ENCODE data around the gene CLEC1B. TPM values are rescaled to one million over a fixed set of nuclear protein-coding genes. Genes with fewer than 3 reads are reported as not detected.
"Not testable (repeated sequence)": the region's sequence is repeated elsewhere in the genome, so short reads cannot be mapped to it uniquely, and the experiment has no call there.

CLEC1B gene
- total RNA-seq, 1 donor from 2014 or later, result not detected

- Mint-ChIP-seq H3K27ac (no peak overlapping the region), H3K27me3 (no peaks in the 10 kb centered on the region), H3K4me1 (ENCODE audit: low read depth) (peaks cover 8% of the 10 kb centered on the region), H3K4me3 (ENCODE audit: low read depth) (no peak overlapping the region), H3K36me3 (ENCODE audit: insufficient read depth) (no peaks in the 10 kb centered on the region), H3K9me3 (ENCODE audit: low read depth) (no peaks in the 10 kb centered on the region)
- TF ChIP-seq CTCF (IDR thresholded peaks at IDR 0.05; ENCODE audit: unreplicated experiment), result no peak
- DNase-seq (ENCODE audit: low spot score, unreplicated experiment), result no peak
Observed at GRCh38 chr12:9961106-9961505, 37.8 kb downstream of the CLEC1B start.

GRCh38 chr12:9960590-9960989 lies 38.3 kb downstream of the CLEC1B start:
- H3K27me3 Mint-ChIP-seq, result no peaks in the 10 kb centered on the region
- no peaks in the 10 kb centered on the region for H3K9me3 Mint-ChIP-seq (ENCODE audit: low read depth)
- H3K27ac Mint-ChIP-seq, result no peak overlapping the region
- H3K4me3 Mint-ChIP-seq (ENCODE audit: low read depth), result no peak overlapping the region
- no peak for TF ChIP-seq CTCF (IDR thresholded peaks at IDR 0.05; ENCODE audit: unreplicated experiment)
- no peaks in the 10 kb centered on the region for H3K36me3 Mint-ChIP-seq (ENCODE audit: insufficient read depth)
- DNase-seq (ENCODE audit: low spot score, unreplicated experiment), result no peak
- H3K4me1 Mint-ChIP-seq (ENCODE audit: low read depth), result peaks cover 8% of the 10 kb centered on the region

- Mint-ChIP-seq H3K36me3 (ENCODE audit: insufficient read depth) (no peaks in the 10 kb centered on the region), H3K27ac (no peak overlapping the region), H3K27me3 (no peaks in the 10 kb centered on the region), H3K4me1 (ENCODE audit: low read depth) (peaks cover 8% of the 10 kb centered on the region), H3K9me3 (ENCODE audit: low read depth) (no peaks in the 10 kb centered on the region), H3K4me3 (ENCODE audit: low read depth) (no peak overlapping the region)
- TF ChIP-seq CTCF (IDR thresholded peaks at IDR 0.05; ENCODE audit: unreplicated experiment), result no peak
- no peak for DNase-seq (ENCODE audit: low spot score, unreplicated experiment)
Observed at GRCh38 chr12:9957834-9958233, 41.1 kb downstream of the CLEC1B start.

- not testable (repeated sequence) for H3K36me3 Mint-ChIP-seq (ENCODE audit: insufficient read depth); H3K27ac Mint-ChIP-seq; H3K4me3 Mint-ChIP-seq (ENCODE audit: low read depth); H3K27me3 Mint-ChIP-seq; H3K9me3 Mint-ChIP-seq (ENCODE audit: low read depth); H3K4me1 Mint-ChIP-seq (ENCODE audit: low read depth); DNase-seq (ENCODE audit: low spot score, unreplicated experiment)
Observed at GRCh38 chr12:9952954-9953729, 45.8 kb downstream of the CLEC1B start.

GRCh38 chr12:9951026-9951675 lies 47.8 kb downstream of the CLEC1B start:
- Mint-ChIP-seq H3K4me1 (ENCODE audit: low read depth) (no peaks in the 10 kb centered on the region), H3K27ac (no peak overlapping the region), H3K36me3 (ENCODE audit: insufficient read depth) (no peaks in the 10 kb centered on the region), H3K9me3 (ENCODE audit: low read depth) (no peaks in the 10 kb centered on the region), H3K4me3 (ENCODE audit: low read depth) (no peak overlapping the region), H3K27me3 (no peaks in the 10 kb centered on the region)
- DNase-seq (ENCODE audit: low spot score, unreplicated experiment), result no peak
- no peak for TF ChIP-seq CTCF (IDR thresholded peaks at IDR 0.05; ENCODE audit: unreplicated experiment)

Measured in progenitor cell of endocrine pancreas (in vitro differentiated cells).